Ureter (tissue), 1 donor: Measurements from ENCODE around the gene CRKL. TPM values are rescaled to one million over a fixed set of nuclear protein-coding genes. Genes with fewer than 3 reads are reported as not detected.
"Not testable (repeated sequence)": the region's sequence is repeated elsewhere in the genome, so short reads cannot be mapped to it uniquely, and the experiment has no call there.

Experiments used
- DNase-seq: peaks from one replicate; pipeline ENCODE4 v3.0.0-alpha.2; 2020; ENCODE audit warnings: low spot score
- total RNA-seq: library from RNA; stranded (reverse); gene quantifications from one replicate; pipeline ENCODE4 v1.2.4, GENCODE V29; 2023
- donor health status: DM: yes; HTN: yes; CAD: no.

CRKL gene
- total RNA-seq, 1 donor from 2014 or later, result 64.8 TPM

- DNase-seq, result no peak
Observed at GRCh38 chr22:20966883-20967696, 49.9 kb downstream of the CRKL start, which contains the start of gene AIFM3. TSS of gene AIFM3 (plus strand) at chr22:20967255. CDS start at chr22:20967945, 690 bp downstream.

- no peak for DNase-seq
Observed at GRCh38 chr22:20967697-20968211, 50.5 kb downstream of the CRKL start.

DNA sequence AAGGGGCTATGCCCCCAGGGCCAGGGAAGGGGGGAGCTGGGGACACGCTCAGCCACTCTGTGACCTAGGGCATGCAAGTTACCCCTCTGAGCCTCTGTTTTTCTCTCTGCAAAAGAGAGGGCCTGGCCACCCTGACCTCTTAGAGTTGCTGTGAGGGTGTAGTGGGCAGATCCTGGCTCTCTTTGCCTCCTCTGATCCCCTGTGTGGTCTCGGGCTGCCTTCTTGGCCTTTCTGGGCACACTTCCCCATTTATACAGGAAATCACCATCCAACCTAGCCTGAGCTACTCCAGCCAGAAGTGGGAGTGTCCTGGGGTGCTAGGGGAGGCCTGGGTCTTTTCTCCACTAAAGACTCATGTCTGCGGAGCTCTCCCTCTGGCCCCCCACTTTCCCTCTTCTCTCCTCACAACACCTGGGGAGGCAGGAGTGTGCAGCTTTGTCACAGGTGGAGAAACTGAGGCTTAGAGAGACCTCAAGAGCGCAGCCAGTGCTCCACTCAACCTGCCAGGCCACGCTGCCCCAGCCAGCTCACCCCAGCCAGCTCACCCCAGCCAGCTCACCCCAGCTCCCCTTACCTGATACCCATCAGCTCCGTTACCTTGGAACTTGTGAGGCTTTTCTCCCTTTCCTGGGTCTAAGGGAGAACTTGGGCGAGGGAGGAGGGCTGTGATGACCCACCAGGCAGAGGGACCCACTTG, 51.2 kb downstream of the CRKL start:
- no peak for DNase-seq

- DNase-seq, result no peak
Observed at GRCh38 chr22:20970939-20971657, 53.9 kb downstream of the CRKL start.

DNA sequence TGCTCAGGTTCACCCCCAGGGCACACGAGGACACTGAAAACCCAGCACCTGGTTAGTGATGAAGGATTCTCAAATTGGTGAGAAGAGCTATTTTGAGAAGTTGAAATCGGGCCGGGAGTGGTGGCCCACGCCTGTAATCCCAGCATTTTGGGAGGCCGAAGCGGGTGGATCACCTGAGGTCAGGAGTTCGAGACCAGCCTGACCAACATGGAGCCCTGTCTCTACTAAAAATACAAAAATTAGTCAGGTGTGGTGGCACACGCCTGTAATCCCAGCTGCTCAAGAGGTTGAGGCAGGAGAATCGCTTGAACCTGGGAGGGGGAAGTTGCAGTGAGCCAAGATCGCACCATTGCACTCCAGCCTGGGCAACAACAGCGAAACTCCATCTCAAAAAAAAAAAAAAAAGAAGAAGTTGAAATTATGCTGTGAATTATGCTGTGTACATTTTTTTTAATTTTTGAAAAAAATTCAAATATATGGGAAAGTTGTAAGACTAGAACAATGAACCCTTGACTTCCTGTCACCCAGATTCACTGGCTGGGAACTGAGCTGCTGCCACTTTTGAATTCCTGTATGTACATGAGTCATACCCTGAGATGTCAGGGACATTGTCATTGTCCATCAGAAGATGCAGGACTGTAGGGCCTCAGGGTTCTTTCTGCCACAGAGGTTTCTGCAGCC, 54.9 kb downstream of the CRKL start:
- DNase-seq, result not testable (repeated sequence)

GRCh38 chr22:20972933-20973577, 55.8 kb downstream of the CRKL start:
- no peak for DNase-seq

- DNase-seq, result no peak
Observed at GRCh38 chr22:20973634-20974286, 56.6 kb downstream of the CRKL start.

DNA sequence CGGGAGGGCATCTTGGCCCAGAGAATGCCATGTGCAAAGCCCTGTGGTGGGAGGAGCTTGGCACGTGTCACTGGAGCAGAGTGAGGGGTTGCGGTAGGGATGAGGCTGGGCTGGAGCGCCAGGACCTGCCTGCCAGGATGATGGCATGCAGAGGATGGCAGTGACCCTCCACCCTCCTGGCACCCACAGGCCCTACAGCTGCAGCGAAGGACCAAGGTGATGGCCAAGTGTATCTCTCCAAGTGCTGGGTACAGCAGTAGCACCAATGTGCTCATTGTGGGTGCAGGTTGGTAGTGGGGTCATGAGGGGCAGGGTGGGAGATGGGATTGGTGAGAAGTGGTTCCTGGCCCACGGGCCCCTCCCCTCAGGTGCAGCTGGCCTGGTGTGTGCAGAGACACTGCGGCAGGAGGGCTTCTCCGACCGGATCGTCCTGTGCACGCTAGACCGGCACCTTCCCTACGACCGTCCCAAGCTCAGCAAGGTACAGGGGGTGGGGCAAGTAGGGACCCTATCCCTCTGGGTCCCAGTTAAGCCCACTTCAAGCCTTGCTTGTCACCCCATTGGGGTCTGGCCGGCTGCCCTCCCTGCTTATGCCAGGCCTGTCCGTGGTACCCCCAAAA, 57.2 kb downstream of the CRKL start:
- no peak for DNase-seq

GRCh38 chr22:20975541-20976290, 58.5 kb downstream of the CRKL start:
- no peak for DNase-seq

DNA sequence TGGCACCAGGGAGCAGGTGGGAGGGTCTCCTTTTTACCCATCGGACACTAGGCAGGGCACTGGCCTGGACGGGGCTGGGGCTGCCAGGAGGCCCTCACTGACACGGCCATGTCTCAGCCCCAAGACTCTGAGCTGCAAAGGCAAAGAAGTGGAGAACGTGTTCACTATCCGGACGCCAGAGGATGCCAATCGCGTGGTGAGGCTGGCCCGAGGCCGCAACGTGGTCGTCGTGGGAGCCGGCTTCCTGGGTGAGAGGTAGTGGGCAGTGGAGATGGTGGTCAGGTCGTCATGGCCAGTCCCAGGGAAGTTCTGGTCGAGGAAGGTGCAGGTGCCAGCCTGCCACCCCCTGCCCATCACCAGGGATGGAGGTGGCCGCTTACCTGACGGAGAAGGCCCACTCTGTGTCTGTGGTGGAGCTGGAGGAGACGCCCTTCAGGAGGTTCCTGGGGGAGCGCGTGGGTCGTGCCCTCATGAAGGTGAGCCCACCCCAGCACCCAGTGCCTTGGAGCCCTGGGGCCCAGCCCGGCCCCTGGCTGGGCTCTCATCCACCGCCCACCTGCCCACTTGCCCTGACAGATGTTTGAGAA, 59.2 kb downstream of the CRKL start:
- no peak for DNase-seq

DNA sequence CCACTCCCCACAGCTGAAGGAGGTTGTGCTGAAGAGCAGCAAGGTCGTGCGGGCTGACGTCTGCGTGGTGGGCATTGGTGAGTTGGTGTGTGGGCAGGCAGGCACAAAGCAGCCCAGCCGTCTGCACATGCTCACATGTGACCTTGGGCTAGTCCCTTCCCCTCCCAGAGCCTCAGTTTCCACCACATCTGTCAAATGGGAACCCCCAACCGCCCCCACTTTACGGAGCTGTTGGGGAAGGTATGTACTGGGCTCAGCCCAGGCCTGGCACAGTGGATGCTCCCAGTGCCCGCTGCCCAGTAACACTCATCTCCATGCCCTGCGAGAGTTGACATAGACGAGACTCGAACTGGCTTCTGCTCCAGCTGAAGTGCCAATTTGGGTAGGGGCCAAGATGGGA, 59.8 kb downstream of the CRKL start:
- DNase-seq, result no peak

- no peak for DNase-seq
Observed at GRCh38 chr22:20977516-20978170, 60.4 kb downstream of the CRKL start.

- DNase-seq, result no peak
Observed at GRCh38 chr22:20978419-20978818, 61.2 kb downstream of the CRKL start.

DNA sequence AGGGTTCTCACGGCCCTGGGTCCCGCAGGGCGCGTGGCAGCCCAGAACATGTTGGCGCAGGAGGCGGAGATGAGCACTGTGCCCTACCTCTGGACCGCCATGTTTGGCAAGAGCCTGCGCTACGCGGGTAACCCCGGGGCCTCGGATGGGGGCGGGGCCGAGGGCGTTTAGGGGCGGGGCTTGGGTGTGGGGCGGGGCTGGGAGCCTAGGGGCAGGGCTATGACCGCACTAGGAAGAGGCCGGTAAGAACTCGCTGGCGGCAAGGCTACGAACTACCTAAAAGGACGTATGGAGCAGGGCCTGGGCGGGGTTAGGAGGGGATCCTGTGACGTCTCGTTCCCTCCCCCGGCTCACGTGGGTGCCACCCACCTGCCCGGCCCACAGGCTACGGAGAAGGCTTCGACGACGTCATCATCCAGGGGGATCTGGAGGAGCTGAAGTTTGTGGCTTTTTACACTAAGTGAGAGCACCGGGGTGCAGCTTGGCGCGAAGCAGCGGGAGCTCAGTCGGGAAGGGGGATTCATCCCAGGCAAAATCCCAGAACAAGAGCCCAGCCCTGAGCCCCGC, 62.1 kb downstream of the CRKL start:
- DNase-seq, result peak; percentile 87

DNA sequence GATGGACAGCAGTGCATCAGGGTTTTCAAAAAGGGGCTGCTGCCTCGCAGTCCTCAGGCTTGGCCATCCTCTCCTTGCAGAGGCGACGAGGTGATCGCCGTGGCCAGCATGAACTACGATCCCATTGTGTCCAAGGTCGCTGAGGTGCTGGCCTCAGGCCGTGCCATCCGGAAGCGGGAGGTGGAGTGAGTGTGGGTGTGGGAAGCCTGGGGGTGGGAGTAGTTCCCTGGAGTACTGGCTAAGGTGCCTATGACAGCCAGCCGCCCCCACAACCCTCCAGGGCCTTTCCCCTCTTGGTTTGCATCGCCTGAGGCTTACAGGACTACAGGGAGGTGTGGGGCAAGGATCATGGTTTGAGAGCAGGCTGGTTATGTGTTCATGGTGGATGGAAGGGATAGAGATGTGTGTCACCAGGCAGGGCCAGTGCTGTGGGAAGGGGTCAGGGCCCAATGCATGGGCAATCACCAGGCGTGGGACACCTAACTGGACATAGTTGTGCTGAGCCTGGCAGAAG, 62.8 kb downstream of the CRKL start:
- DNase-seq, result no peak

DNA sequence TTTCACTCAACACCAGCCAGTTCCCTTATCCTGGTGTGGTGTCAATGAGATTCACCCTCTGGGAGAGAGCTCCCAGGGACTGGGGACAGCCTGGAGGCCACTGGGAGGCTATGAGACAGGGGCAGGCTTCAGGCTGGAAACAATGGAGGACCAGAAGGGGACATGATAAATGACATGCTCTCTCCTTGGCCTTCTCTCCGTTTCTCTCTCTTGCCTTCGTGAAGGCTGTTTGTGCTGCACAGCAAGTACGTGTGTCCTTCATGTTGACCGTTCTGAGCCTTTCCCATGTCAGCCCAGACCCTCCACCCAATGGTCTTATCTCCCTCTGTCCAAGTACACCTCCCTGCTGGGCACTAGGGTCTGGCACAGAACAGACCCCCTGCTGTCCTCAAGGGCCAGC, 63.3 kb downstream of the CRKL start:
- no peak for DNase-seq

GRCh38 chr22:20980938-20981722, 63.9 kb downstream of the CRKL start:
- no peak for DNase-seq
